Effector memory CD4-positive, alpha-beta T cell (primary cell): Measurements from ENCODE around the gene UQCR11.
A peak's percentile ranks its signal among the peaks of the same experiment; 100 is the strongest.

ENCODE experiments used
- DNase-seq, 3 donors: peaks; one replicate each; pipeline ENCODE4 v3.0.0-alpha.2; 2020
- H3K27ac ChIP-seq: 2 replicates; pipeline ENCODE4 v1.7.0; 2013; ENCODE audit warnings: mild to moderate bottlenecking, low read length, moderate library complexity; ENCODE audit not compliant: insufficient read depth, poor library complexity, severe bottlenecking
- H3K27me3 ChIP-seq: replicated peaks from 2 replicates; pipeline ENCODE4 v1.7.0; 2013; ENCODE audit warnings: mild to moderate bottlenecking, low read length; ENCODE audit not compliant: insufficient read depth, control insufficient read depth, poor library complexity, severe bottlenecking
- H3K36me3 ChIP-seq: 2 replicates; pipeline ENCODE4 v1.7.0; 2013; ENCODE audit warnings: mild to moderate bottlenecking, low read length, moderate library complexity; ENCODE audit not compliant: control insufficient read depth, insufficient read depth
- H3K4me1 ChIP-seq: 2 replicates; pipeline ENCODE4 v1.7.0; 2013; ENCODE audit warnings: low read length, mild to moderate bottlenecking; ENCODE audit not compliant: control insufficient read depth, insufficient read depth, poor library complexity, severe bottlenecking
- H3K4me3 ChIP-seq: 2 replicates; pipeline ENCODE4 v1.7.0; 2013; ENCODE audit warnings: low read length, low read depth, mild to moderate bottlenecking; ENCODE audit not compliant: insufficient read depth, poor library complexity, severe bottlenecking
- H3K9me3 ChIP-seq: 2 replicates; pipeline ENCODE4 v1.7.0; 2013; ENCODE audit warnings: mild to moderate bottlenecking, low read length, moderate library complexity; ENCODE audit not compliant: control insufficient read depth

UQCR11 gene

DNA sequence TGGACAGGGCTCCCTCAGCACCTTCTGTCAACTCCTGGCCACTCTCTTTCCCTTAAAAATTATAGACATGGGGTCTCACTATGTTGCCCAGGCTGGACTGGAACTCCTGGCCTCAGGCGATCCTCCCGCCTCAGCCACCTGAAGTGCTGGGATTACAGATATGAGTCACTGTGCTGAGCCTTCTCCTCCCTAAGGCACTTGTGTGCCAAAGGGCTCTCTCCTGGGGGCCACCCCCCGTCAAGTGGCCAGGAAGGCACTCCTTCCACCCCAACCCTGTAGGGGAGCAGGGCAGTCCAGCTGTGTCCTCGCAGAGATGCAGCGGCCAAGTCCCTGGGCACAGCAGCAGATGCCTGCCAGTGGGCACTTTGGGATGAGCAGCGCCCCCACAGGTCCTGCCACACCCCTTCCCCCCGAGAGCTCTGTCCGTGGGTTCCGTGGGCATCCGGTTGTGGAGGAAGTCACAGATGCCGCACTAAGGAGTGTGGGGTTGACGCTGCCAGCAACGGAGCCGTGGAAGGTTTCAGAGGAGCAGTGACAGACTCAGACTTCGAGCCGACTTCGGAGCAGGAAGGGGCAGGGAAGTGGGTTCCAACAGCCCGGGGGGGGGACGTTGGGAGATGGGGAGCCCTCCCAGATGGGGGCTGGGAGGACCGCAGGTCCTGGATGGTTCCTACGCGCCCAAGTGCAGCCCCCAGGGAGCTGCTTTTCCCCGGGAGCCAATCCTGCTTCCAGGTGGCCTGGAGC lies 3.3 kb upstream of the UQCR11 start:
- no peak for DNase-seq
- Histone ChIP-seq H3K27ac (peak overlapping the region; percentile 60), H3K36me3 (peaks cover 10% of the 10 kb centered on the region), H3K9me3 (no peaks in the 10 kb centered on the region), H3K27me3 (no peaks in the 10 kb centered on the region), H3K4me3 (peak overlapping the region; percentile 45), H3K4me1 (peaks cover 43% of the 10 kb centered on the region)

DNA sequence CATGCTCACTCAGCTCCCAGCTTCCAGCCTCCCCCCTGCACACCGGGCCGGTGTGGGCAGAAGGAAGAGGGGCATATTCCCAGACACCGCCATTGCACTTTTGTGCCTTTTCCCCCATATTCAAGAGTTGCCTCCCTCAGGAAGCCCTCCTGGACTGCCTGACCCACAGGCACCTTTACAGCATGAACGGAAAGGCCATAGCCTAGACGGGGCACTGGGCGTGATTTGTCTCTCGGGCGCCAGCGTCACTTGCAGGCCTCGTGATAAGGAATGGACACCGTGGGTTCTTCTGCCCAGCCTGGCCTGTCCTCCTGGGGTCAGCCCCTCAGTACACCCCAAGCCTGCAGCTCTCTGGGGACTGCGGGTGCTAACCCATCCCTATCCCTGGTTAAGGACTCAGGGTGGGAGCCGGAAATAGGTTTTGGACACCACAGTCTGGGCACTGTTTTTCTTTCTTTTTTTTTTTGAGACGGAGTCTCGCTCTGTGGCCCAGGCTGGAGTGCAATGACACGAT lies 933 bp upstream of the UQCR11 start:
- Histone ChIP-seq H3K4me1 (peaks cover 44% of the 10 kb centered on the region), H3K27me3 (no peaks in the 10 kb centered on the region), H3K9me3 (no peaks in the 10 kb centered on the region), H3K36me3 (no peaks in the 10 kb centered on the region), H3K27ac (peak overlapping the region; percentile 90), H3K4me3 (peak overlapping the region; percentile 93)
- DNase-seq: no peak

DNA sequence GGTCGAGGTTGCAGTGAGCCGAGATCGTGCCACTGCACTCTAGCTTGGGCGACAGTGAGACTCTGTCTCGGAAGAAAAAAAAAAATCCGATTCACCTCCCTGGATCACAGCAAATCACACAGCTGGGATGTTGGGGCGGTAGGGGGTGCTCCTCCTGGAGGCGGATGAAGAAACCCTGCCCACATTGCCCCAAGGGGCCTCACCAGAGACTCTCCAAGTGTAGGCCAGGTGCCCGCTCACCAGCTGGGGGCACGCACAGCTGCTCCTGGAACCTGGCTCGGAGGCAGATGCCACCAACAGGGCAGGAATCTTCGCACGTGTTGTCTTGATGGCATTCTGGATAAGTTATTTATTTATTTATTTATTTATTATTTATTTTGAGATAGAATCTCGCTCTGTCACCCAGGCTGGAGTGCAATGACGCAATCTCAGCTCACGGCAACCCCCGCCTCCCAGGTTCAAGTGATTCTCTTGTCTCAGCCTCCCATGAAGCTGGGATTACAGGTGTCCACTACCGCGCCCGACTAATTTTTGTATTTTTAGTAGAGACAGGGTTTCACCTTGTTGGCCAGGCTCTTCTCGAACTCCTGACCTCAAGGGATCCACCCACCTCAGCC lies 3.1 kb downstream of the UQCR11 start:
- Histone ChIP-seq H3K27me3 (no peaks in the 10 kb centered on the region), H3K27ac (no peak overlapping the region), H3K36me3 (peaks cover 18% of the 10 kb centered on the region), H3K4me3 (no peak overlapping the region), H3K9me3 (no peaks in the 10 kb centered on the region), H3K4me1 (peaks cover 21% of the 10 kb centered on the region)
- DNase-seq: no peak

DNA sequence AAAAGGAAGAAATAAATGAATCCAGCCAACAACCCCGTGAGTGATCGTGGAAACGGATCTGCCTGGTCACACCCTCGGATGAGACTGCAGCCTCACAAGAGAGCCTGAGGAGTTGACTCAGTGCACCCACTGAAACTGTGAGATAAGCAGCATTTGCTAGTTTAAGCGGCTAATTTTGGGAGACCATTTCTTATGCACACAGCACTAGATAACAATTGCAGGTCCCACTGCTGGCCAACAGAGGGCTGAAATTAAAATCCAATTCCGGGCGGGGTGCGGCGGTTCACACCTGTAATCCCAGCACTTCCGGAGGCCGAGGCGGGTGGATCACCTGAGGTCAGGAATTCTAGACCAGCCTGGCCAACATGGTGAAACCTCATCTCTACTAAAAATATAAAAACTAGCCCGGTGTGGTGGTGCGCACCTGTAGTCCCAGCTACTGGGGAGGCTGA lies 3.6 kb downstream of the UQCR11 start:
- Histone ChIP-seq H3K27me3 (no peaks in the 10 kb centered on the region), H3K4me3 (no peak overlapping the region), H3K27ac (no peak overlapping the region), H3K36me3 (peaks cover 24% of the 10 kb centered on the region), H3K9me3 (no peaks in the 10 kb centered on the region), H3K4me1 (peaks cover 21% of the 10 kb centered on the region)
- DNase-seq: no peak

DNA sequence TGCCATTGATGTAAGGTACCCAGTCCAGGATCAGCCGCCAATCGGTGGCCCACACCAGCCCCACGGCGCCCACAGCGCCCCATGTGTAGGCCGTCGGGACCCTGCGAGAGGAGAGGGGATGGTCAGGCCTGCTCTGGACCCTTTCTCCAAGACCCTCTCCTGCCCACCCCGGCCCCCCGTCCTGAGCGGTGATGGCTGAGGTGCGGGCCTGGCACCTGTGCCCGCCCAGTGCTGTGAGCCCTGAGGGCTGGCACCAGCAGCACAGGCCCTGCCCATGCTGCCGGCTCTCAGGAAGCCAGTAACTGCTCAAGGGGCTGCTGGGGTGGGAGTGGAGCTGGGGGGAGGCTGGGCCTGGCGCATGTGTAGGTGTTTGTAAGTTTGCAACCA lies 5.8 kb downstream of the UQCR11 start:
- peaks cover 25% of the 10 kb centered on the region for H3K36me3 ChIP-seq
- no peak for DNase-seq
- no peak overlapping the region for H3K27ac ChIP-seq
- H3K4me1 ChIP-seq: peaks cover 10% of the 10 kb centered on the region
- no peaks in the 10 kb centered on the region for H3K9me3 ChIP-seq
- H3K27me3 ChIP-seq: no peaks in the 10 kb centered on the region
- H3K4me3 ChIP-seq: no peak overlapping the region

DNA sequence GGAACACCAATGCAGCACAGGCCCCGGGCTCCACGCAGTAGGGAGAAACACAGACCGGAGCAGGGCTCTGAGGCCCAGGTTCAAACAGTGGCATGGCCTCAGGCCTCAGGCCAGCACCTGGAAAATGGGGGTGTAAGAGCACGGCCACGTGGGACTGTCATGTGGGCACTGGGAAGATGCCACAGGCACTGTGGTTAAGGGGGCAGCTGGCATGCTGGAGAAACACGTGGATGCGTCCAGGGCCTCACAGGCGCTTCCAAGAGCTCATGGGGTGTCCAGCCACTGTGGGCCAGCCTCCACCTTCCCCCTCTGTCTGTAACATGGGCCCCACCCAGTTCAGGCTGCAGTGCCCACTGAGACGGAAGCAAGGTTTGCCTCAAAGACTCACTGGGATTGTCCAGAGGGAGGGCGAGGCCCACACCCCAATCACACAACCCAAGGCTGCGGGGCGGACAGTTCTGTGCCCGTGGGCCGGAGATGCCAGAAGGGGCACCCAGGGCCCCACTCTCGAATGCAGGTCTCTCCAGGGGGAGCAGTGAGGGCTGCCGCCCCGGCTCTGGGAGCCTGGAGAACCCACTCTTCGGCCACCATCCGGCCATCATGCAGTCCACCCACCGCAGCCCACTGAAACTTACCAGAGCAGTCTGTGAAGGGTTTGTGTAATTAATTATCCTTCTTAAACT lies 6.3 kb downstream of the UQCR11 start:
- DNase-seq: no peak
- Histone ChIP-seq H3K4me3 (no peak overlapping the region), H3K27me3 (no peaks in the 10 kb centered on the region), H3K36me3 (peaks cover 25% of the 10 kb centered on the region), H3K9me3 (no peaks in the 10 kb centered on the region), H3K4me1 (peaks cover 5% of the 10 kb centered on the region), H3K27ac (no peak overlapping the region)

DNA sequence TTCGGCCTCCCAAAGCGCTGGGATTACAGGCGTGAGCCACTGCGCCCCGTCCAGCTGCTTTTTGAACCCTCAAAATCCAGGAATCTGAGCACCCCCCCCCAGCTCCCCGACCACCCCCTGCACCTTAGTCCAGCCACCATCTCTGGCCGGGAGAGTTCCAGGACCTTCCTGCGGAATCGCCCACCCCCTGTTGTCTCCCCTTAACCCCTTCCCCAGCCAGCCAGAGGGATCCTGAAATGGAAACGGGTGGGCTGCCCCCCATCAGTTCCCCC lies 11.8 kb downstream of the UQCR11 start:
- Histone ChIP-seq H3K36me3 (peaks cover 17% of the 10 kb centered on the region), H3K4me3 (peak overlapping the region; percentile 71), H3K27me3 (no peaks in the 10 kb centered on the region), H3K27ac (no peak overlapping the region), H3K9me3 (no peaks in the 10 kb centered on the region), H3K4me1 (peaks cover 18% of the 10 kb centered on the region)
- no peak for DNase-seq

DNA sequence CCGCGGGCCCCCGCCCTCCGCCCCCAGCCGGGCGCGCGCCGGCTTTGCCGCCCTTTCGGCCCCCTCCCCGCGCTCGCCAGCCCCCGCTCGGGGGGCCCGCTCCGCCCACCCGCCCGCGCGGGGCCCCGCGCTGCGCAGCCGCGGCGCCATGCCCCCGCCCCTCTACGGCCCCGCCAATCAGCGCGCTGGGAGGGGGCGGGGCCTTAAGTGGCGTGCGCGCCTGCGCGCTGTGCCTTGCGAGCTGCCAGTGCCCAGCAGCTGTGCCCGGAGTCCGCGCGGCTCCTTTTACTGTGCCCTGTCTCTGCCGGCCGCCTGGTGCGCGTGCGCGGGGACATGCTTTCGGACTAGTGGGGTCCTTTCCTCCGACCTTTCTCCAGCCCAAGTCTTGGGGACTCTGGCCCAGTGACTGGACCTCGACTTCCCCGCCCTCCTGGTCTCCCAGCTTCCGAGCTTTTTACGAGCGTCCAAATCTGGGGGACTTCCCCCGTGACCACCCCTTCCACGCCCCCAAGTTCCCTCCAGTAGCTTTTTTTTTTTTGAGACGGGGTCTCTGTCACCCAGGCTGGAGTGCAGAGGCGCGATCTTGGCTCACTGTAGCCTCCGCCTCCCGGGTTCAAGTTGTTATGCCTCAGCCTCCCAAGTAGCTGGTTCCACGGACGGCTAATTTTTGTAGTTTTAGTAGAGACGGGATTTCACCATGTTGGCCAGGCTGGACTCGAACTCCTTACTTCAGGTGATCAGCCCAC lies 12.3 kb downstream of the UQCR11 start, which contains the start of gene MBD3:
Gene MBD3 (minus strand): TSS at position 111 of the 746 bp plus-strand sequence. CDS start 234 bp downstream, outside the sequence.
- Histone ChIP-seq H3K36me3 (peaks cover 14% of the 10 kb centered on the region), H3K4me1 (peaks cover 18% of the 10 kb centered on the region)

DNA sequence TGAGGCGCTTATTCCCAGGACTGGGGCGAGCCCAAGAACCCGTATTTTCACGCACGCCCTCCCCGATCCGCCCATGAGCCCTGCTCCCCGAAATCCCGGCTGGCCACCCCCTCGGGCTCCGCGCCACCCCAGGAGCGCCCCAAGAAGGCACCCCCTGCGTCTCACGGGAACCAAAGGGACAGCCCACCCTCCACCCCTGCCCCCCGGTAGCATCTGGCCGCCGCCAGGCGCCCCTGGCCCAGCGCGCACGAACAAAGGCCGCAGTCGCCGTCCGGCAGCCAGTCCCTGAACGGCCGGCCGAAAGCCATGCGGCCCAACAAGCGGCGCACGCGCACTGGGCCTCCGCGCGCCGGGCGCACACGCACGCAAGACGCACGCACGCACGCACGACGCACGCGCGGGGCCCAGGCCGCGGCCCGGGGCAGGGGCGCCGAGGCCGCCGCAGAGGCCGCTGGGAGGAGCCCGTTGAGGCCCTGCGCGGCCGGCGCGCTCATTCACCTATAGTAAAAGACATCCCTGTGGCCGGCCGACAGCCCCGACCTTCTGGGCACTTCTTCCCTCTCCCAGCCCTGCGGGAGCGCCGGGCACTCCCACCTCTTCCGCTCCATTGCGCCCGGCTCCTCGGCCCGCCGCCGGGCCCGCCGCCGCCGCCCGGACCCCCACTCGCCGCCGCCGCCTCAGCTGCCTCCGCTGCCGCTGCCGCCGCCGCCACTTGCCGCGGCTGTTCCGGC lies 13.1 kb downstream of the UQCR11 start:
- peaks cover 7% of the 10 kb centered on the region for H3K36me3 ChIP-seq
- peak overlapping the region; percentile 88 for H3K27ac ChIP-seq
- peaks cover 18% of the 10 kb centered on the region for H3K4me1 ChIP-seq
- peak; percentile 66 to 75 (median 70) for DNase-seq
- H3K27me3 ChIP-seq: no peaks in the 10 kb centered on the region
- peak overlapping the region; percentile 99 for H3K4me3 ChIP-seq
- H3K9me3 ChIP-seq: no peaks in the 10 kb centered on the region

More for the DNA sequence above, 12.3 kb downstream of the UQCR11 start, which contains the start of gene MBD3:
- Histone ChIP-seq H3K27me3 (no peaks in the 10 kb centered on the region), H3K9me3 (no peaks in the 10 kb centered on the region), H3K4me3 (peak within 1 kb of the TSS; percentile 99), H3K27ac (peak within 1 kb of the TSS; percentile 88)
- DNase-seq: peak; percentile 76 to 84 (median 81)
